DMS153 treated with DMSO at 0.1 percent for 48 hours (cell line): ENCODE measurements around the gene ZNF169.
"Not testable (repeated sequence)": the region's sequence is repeated elsewhere in the genome, so short reads cannot be mapped to it uniquely, and the experiment has no call there.

Experiments
- DNase-seq: peaks from one replicate; lab custom pipeline; 2025; ENCODE audit not compliant: unreplicated experiment; lab: John Stamatoyannopoulos, UW

ZNF169 gene

GRCh38 chr9:94341703-94342102, 82.6 kb downstream of the ZNF169 start:
- DNase-seq, result not testable (repeated sequence)

- DNase-seq, result not testable (repeated sequence)
Measured at GRCh38 chr9:94347451-94347850, 88.4 kb downstream of the ZNF169 start.

GRCh38 chr9:94348754-94349153, 89.7 kb downstream of the ZNF169 start:
- not testable (repeated sequence) for DNase-seq
